HEK293T (cell line): Measurements from ENCODE around the gene TNFRSF25.

Experiments
- ARNT ChIP-seq: fragments of 450-650 bp; IDR thresholded peaks from 2 replicates; pipeline ENCODE4 v1.6.1; 2017; ENCODE audit warnings: mild to moderate bottlenecking
- BHLHE40 ChIP-seq: fragments of 450-650 bp; IDR thresholded peaks from 2 replicates; pipeline ENCODE4 v1.6.1; 2016; ENCODE audit warnings: mild to moderate bottlenecking, moderate library complexity, borderline replicate concordance
- CTBP1 ChIP-seq: fragments of 450-650 bp; IDR thresholded peaks from 2 replicates; pipeline ENCODE4 v1.6.1; 2016; ENCODE audit warnings: borderline replicate concordance
- FOXA1 ChIP-seq: fragments of 450-650 bp; IDR thresholded peaks from 2 replicates; pipeline ENCODE4 v1.6.1; 2016; ENCODE audit warnings: mild to moderate bottlenecking
- FOXK2 ChIP-seq: fragments of 450-650 bp; IDR thresholded peaks from 2 replicates; pipeline ENCODE4 v1.6.1; 2016; ENCODE audit warnings: mild to moderate bottlenecking
- FOXM1 ChIP-seq: fragments of 450-650 bp; IDR thresholded peaks from 2 replicates; pipeline ENCODE4 v1.6.1; 2017; ENCODE audit warnings: mild to moderate bottlenecking, borderline replicate concordance
- HDGF ChIP-seq: fragments of 450-650 bp; IDR thresholded peaks from 2 replicates; pipeline ENCODE4 v1.6.1; 2017; ENCODE audit warnings: antibody characterized with exemption, borderline replicate concordance
- LEF1 ChIP-seq: fragments of 450-650 bp; IDR thresholded peaks from 2 replicates; pipeline ENCODE4 v1.6.1; 2017; ENCODE audit warnings: mild to moderate bottlenecking, borderline replicate concordance
- NFRKB ChIP-seq: fragments of 450-650 bp; IDR thresholded peaks from 2 replicates; pipeline ENCODE4 v1.6.1; 2016; ENCODE audit warnings: mild to moderate bottlenecking, moderate library complexity
- SUZ12 ChIP-seq: fragments of 450-650 bp; IDR thresholded peaks from 2 replicates; pipeline ENCODE4 v1.6.1; 2016; ENCODE audit warnings: mild to moderate bottlenecking
- TARDBP ChIP-seq: fragments of 450-650 bp; IDR thresholded peaks from 2 replicates; pipeline ENCODE4 v1.6.1; 2016
- ZNF384 ChIP-seq: fragments of 450-650 bp; IDR thresholded peaks from 2 replicates; pipeline ENCODE4 v1.6.1; 2016
- TF ChIP-seq, protein P1 (sequence below): fragments of 450-650 bp; IDR thresholded peaks from 2 replicates; pipeline ENCODE4 v1.6.1; 2016

GRCh38 chr1:6467744-6468688, 2.0 kb upstream of the TNFRSF25 start:
- TF ChIP-seq FOXA1 (no peak), SUZ12 (no peak), FOXM1 (no peak), FOXK2 (no peak), NFRKB (no peak), BHLHE40 (no peak), ZNF384 (no peak), LEF1 (no peak), HDGF (no peak), ARNT (no peak), TARDBP (no peak), CTBP1 (no peak)
- TF ChIP-seq, protein P1, sequence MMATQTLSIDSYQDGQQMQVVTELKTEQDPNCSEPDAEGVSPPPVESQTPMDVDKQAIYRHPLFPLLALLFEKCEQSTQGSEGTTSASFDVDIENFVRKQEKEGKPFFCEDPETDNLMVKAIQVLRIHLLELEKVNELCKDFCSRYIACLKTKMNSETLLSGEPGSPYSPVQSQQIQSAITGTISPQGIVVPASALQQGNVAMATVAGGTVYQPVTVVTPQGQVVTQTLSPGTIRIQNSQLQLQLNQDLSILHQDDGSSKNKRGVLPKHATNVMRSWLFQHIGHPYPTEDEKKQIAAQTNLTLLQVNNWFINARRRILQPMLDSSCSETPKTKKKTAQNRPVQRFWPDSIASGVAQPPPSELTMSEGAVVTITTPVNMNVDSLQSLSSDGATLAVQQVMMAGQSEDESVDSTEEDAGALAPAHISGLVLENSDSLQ = no peak
